ENCODE data around the gene TRIM46. TPM values are rescaled to one million over a fixed set of nuclear protein-coding genes. Genes with fewer than 3 reads are reported as not detected.

The TRIM46 gene
- total RNA-seq, 1 experiment from 2014 or later: 0.21 TPM

DNA sequence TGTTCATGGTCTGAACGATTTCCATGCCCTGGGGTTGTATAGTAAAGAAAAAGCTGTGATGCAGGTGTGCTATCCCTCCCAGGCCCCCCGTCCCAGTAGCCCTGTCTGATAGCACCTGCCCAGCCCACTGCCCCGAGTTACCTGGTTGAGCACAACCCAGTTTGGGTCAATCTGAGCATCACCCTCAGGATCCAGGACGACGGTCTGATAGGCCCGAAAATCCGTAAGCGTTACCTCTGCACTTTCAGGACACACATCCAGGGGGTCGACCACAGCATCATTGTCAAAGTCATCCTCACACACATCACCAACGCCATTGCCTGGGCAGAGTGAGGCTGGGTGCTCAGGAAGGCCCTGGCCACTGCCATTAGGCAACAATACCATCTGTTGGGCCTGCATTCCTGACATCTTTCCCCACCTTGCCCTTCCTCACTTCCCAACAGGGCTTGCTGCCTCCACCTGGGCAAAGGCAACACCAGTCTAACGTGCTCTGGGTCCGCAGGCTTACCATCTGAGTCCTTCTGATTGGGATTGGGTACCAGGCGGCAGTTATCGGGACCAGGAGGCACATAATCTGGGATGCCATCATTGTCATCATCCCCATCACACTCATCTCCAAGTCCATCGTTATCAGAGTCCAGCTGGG is 24.4 kb downstream of the TRIM46 start:
- POLR2A ChIA-PET: interaction anchor here (0.7 to 6.7 kb wide), 2 partner anchors 18 to 70 kb away, joined by 3 to 215 read pairs; partner anchors contain the start of genes EFNA1, KRTCAP2 and TRIM46
- TF ChIP-seq, protein P1, sequence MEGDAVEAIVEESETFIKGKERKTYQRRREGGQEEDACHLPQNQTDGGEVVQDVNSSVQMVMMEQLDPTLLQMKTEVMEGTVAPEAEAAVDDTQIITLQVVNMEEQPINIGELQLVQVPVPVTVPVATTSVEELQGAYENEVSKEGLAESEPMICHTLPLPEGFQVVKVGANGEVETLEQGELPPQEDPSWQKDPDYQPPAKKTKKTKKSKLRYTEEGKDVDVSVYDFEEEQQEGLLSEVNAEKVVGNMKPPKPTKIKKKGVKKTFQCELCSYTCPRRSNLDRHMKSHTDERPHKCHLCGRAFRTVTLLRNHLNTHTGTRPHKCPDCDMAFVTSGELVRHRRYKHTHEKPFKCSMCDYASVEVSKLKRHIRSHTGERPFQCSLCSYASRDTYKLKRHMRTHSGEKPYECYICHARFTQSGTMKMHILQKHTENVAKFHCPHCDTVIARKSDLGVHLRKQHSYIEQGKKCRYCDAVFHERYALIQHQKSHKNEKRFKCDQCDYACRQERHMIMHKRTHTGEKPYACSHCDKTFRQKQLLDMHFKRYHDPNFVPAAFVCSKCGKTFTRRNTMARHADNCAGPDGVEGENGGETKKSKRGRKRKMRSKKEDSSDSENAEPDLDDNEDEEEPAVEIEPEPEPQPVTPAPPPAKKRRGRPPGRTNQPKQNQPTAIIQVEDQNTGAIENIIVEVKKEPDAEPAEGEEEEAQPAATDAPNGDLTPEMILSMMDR (IDR thresholded peaks at IDR 0.05; ENCODE audit: unreplicated experiment): no peak
- no peak overlapping the region for H3K4me3 Mint-ChIP-seq (ENCODE audit: unreplicated experiment)
- H3K27ac Mint-ChIP-seq (ENCODE audit: low read depth, unreplicated experiment): no peak overlapping the region
- H3K27me3 Mint-ChIP-seq (ENCODE audit: insufficient read depth, unreplicated experiment): no peaks in the 10 kb centered on the region
- BruUV-seq (replicated peaks): no TSS peak
- peaks cover 21% of the 10 kb centered on the region for H3K4me1 Mint-ChIP-seq (ENCODE audit: insufficient read depth, unreplicated experiment)
- no peaks in the 10 kb centered on the region for H3K9me3 Mint-ChIP-seq (ENCODE audit: unreplicated experiment)
- CTCF ChIA-PET: interaction anchor here (0.7 to 7.6 kb wide), 5 partner anchors 8 to 126 kb away, joined by 4 to 111 read pairs (median 6); partner anchors contain the start of genes KRTCAP2, MTX1 and THBS3
- DNase-seq (ENCODE audit: unreplicated experiment): no peak
- intact Hi-C loops (cut with micrococcal nuclease): no loop called here
- peaks cover 57% of the 10 kb centered on the region for H3K36me3 Mint-ChIP-seq (ENCODE audit: insufficient read depth, unreplicated experiment)

DNA sequence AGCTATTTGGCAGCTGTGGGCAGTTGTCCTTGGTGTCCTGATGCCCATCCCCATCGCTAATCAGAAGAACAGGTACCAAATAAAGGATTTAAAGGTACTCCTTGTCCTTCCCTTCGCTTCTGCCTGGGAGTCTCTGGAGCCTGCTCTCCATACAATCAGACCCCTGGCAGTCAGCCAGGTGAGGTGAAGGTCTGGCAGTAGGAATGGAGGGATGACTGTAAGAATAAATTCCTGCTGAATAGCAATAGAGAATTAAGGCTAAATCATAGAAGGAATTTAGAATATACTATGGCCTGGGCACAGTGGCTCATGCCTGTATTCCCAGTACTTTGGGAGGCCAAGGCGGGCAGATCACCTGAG is 24.9 kb downstream of the TRIM46 start:
- H3K27ac Mint-ChIP-seq (ENCODE audit: low read depth, unreplicated experiment): no peak overlapping the region
- no peak overlapping the region for H3K4me3 Mint-ChIP-seq (ENCODE audit: unreplicated experiment)
- no TSS peak for BruUV-seq (replicated peaks)

DNA sequence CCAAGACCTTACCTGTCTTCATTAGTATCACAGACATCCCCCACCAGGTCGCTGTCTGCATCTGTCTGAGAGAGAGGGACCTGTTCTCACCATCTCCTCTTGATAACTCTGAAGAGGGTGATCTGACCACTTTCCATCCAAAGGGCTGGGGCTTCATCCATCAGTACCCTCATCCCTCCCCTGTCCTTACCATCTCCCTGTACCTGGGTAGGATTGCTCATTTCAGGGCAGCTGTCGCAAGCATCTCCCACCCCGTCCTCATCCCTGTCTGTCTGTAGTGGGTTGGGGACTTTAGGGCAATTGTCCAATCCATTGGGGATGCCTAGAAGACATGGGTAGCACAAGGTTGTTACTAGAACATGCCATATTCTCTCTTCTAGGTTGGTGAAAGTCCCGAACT is 26.1 kb downstream of the TRIM46 start:
- H3K27me3 Mint-ChIP-seq (ENCODE audit: insufficient read depth, unreplicated experiment): no peaks in the 10 kb centered on the region
- H3K27ac Mint-ChIP-seq (ENCODE audit: low read depth, unreplicated experiment): no peak overlapping the region
- no peak for DNase-seq (ENCODE audit: unreplicated experiment)
- H3K4me1 Mint-ChIP-seq (ENCODE audit: insufficient read depth, unreplicated experiment): peaks cover 7% of the 10 kb centered on the region
- H3K4me3 Mint-ChIP-seq (ENCODE audit: unreplicated experiment): no peak overlapping the region
- no TSS peak for BruUV-seq (replicated peaks)
- peaks cover 64% of the 10 kb centered on the region for H3K36me3 Mint-ChIP-seq (ENCODE audit: insufficient read depth, unreplicated experiment)
- no peaks in the 10 kb centered on the region for H3K9me3 Mint-ChIP-seq (ENCODE audit: unreplicated experiment)
- TF ChIP-seq, protein P1 (IDR thresholded peaks at IDR 0.05; ENCODE audit: unreplicated experiment): no peak
- CTCF ChIA-PET: interaction anchor here (2.4 kb wide), 1 partner anchor 27 kb away, joined by 15 read pairs; the partner anchor contains the start of gene KRTCAP2
- POLR2A ChIA-PET: no interaction called here
- intact Hi-C loops (cut with micrococcal nuclease): no loop called here

More for the DNA sequence above, 24.9 kb downstream of the TRIM46 start:
- TF ChIP-seq, protein P1 (IDR thresholded peaks at IDR 0.05; ENCODE audit: unreplicated experiment): no peak
- Mint-ChIP-seq H3K9me3 (ENCODE audit: unreplicated experiment) (no peaks in the 10 kb centered on the region), H3K4me1 (ENCODE audit: insufficient read depth, unreplicated experiment) (peaks cover 16% of the 10 kb centered on the region), H3K27me3 (ENCODE audit: insufficient read depth, unreplicated experiment) (no peaks in the 10 kb centered on the region), H3K36me3 (ENCODE audit: insufficient read depth, unreplicated experiment) (peaks cover 62% of the 10 kb centered on the region)
- CTCF ChIA-PET: interaction anchor here (1.7 to 7.6 kb wide), 2 partner anchors 7 to 14 kb away, joined by 6 to 111 read pairs; partner anchors contain the start of genes MTX1 and THBS3
- DNase-seq (ENCODE audit: unreplicated experiment): no peak
- intact Hi-C loops (cut with micrococcal nuclease): no loop called here
- POLR2A ChIA-PET: no interaction called here

DNA sequence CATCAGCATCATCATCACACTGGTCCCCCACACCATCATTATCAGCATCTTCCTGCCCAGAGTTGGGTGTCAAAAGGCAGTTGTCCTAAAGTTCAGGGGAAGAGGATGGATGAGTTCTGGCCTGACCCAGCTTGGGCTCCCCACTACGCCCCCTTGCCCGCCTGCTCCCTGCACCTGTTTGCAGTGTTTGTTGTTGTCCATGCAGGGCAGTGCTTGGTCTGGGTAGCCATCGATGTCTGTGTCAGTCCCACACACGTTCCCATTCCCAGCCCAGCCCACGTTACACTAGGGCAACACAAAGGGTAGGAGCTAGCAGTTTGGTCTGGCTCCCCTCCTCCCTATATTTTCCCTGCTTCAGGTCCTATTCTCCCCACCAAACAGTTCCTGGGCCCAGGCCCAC is 27.3 kb downstream of the TRIM46 start:
- Mint-ChIP-seq H3K4me3 (ENCODE audit: unreplicated experiment) (no peak overlapping the region), H3K36me3 (ENCODE audit: insufficient read depth, unreplicated experiment) (peaks cover 57% of the 10 kb centered on the region), H3K27me3 (ENCODE audit: insufficient read depth, unreplicated experiment) (no peaks in the 10 kb centered on the region), H3K27ac (ENCODE audit: low read depth, unreplicated experiment) (no peak overlapping the region), H3K4me1 (ENCODE audit: insufficient read depth, unreplicated experiment) (peaks cover 7% of the 10 kb centered on the region), H3K9me3 (ENCODE audit: unreplicated experiment) (no peaks in the 10 kb centered on the region)
- TF ChIP-seq, protein P1 (IDR thresholded peaks at IDR 0.05; ENCODE audit: unreplicated experiment): no peak
- ChIA-PET POLR2A (interaction anchor here (0.6 to 1.1 kb wide), 4 partner anchors 23 to 830 kb away, joined by 3 to 4 read pairs (median 4); a partner anchor contains a TSS), CTCF (interaction anchor here (1.2 to 2.4 kb wide), 4 partner anchors 24 to 50 kb away, joined by 4 to 15 read pairs (median 6); partner anchors contain the start of gene KRTCAP2)
- intact Hi-C loops (cut with micrococcal nuclease): no loop called here
- no TSS peak for BruUV-seq (replicated peaks)
- DNase-seq (ENCODE audit: unreplicated experiment): no peak
